ENCODE data around the gene MAP3K12. TPM values are rescaled to one million over a fixed set of nuclear protein-coding genes. Genes with fewer than 3 reads are reported as not detected.
"Not testable (repeated sequence)": the region's sequence is repeated elsewhere in the genome, so short reads cannot be mapped to it uniquely, and the experiment has no call there.

Gene MAP3K12, protein sequence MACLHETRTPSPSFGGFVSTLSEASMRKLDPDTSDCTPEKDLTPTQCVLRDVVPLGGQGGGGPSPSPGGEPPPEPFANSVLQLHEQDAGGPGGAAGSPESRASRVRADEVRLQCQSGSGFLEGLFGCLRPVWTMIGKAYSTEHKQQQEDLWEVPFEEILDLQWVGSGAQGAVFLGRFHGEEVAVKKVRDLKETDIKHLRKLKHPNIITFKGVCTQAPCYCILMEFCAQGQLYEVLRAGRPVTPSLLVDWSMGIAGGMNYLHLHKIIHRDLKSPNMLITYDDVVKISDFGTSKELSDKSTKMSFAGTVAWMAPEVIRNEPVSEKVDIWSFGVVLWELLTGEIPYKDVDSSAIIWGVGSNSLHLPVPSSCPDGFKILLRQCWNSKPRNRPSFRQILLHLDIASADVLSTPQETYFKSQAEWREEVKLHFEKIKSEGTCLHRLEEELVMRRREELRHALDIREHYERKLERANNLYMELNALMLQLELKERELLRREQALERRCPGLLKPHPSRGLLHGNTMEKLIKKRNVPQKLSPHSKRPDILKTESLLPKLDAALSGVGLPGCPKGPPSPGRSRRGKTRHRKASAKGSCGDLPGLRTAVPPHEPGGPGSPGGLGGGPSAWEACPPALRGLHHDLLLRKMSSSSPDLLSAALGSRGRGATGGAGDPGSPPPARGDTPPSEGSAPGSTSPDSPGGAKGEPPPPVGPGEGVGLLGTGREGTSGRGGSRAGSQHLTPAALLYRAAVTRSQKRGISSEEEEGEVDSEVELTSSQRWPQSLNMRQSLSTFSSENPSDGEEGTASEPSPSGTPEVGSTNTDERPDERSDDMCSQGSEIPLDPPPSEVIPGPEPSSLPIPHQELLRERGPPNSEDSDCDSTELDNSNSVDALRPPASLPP
- total RNA-seq, result 35.4 to 41.8 TPM (median 37.0 TPM) in 3 replicates

DNA sequence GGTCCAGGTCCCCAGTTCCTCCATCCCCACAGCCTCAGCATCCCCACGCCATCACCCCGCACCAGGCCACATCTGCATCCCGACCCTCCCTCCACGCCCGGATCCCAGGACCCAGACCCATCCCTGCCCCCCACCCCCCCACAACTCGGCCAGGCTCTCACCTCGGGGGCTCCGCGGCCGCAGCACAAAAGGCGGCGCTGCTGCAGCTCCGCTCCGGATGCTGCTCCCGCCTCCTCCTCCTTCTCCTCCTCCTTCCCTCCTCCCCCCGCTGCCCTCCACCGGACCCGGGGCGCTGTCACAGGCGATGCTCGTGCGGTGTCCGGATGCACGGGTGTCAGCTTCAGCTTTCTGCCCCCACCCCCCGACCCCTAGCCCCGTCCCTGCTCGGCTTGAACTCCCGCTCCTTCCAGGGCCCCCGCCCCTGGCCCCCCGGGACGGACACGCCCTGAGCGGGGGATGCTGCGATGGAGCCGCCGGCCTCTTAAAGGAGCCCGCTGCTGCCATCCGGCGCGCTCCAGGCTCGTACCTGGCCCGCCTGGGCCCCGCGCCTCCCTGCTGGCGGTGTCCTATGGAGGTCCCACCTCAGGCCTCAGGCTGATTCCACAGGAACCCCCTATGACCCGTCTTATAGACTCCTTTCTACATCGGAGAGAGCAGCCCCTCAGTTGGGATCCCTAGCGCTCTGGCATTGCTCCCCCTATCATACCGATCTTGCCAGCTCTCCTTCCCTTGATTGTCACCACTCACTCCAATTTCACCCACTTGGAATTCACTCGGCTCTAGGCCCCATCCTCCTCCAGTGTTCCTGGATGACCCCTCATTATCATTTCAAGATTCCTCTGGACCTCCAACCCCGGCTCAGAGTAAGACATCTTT is at the start of gene MAP3K12:
MAP3K12 (minus strand) TSS at position 193 of the 876 bp plus-strand sequence. CDS start 12,067 bp downstream, outside the sequence.
- peaks cover 45% of the 10 kb centered on the region for H3K4me1 Mint-ChIP-seq
- TF ChIP-seq, protein P1, sequence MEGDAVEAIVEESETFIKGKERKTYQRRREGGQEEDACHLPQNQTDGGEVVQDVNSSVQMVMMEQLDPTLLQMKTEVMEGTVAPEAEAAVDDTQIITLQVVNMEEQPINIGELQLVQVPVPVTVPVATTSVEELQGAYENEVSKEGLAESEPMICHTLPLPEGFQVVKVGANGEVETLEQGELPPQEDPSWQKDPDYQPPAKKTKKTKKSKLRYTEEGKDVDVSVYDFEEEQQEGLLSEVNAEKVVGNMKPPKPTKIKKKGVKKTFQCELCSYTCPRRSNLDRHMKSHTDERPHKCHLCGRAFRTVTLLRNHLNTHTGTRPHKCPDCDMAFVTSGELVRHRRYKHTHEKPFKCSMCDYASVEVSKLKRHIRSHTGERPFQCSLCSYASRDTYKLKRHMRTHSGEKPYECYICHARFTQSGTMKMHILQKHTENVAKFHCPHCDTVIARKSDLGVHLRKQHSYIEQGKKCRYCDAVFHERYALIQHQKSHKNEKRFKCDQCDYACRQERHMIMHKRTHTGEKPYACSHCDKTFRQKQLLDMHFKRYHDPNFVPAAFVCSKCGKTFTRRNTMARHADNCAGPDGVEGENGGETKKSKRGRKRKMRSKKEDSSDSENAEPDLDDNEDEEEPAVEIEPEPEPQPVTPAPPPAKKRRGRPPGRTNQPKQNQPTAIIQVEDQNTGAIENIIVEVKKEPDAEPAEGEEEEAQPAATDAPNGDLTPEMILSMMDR (IDR thresholded peaks at IDR 0.05; ENCODE audit: unreplicated experiment), result no peak
- no peaks in the 10 kb centered on the region for H3K36me3 Mint-ChIP-seq
- peak in 1 of 2 experiments; percentile 61 for DNase-seq (ENCODE audit: low spot score in 2 of 2, unreplicated experiment in 2 of 2)
- peak within 1 kb of the TSS; percentile 98 for H3K27ac Mint-ChIP-seq
- H3K9me3 Mint-ChIP-seq, result no peaks in the 10 kb centered on the region
- H3K27me3 Mint-ChIP-seq (ENCODE audit: low read depth), result no peaks in the 10 kb centered on the region
- peak within 1 kb of the TSS; percentile 83 for H3K4me3 Mint-ChIP-seq

DNA sequence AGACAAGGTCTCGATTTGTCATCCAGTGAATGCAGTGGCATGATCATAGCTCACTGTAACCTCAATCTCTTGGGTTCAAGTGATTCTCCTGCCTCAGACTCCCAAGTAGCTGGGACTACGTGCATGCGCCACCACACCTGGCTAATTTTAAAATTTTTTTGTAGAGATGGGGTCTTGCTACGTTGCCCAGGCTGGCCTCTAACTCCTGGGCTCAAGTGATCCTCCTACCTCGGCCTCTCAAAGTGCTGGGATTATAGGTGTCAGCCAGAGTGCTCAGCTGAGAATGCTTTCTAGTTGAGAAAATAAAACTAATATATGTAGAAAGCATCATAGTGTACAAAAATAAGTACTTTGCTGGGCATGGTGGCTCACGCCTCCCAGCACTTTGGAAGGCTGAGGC is 49.1 kb upstream of the MAP3K12 start:
- H3K36me3 Mint-ChIP-seq, result peaks cover 28% of the 10 kb centered on the region
- H3K27me3 Mint-ChIP-seq (ENCODE audit: low read depth); DNase-seq (ENCODE audit: low spot score in 2 of 2, unreplicated experiment in 2 of 2); H3K27ac Mint-ChIP-seq; H3K9me3 Mint-ChIP-seq; H3K4me1 Mint-ChIP-seq; H3K4me3 Mint-ChIP-seq: not testable (repeated sequence)

DNA sequence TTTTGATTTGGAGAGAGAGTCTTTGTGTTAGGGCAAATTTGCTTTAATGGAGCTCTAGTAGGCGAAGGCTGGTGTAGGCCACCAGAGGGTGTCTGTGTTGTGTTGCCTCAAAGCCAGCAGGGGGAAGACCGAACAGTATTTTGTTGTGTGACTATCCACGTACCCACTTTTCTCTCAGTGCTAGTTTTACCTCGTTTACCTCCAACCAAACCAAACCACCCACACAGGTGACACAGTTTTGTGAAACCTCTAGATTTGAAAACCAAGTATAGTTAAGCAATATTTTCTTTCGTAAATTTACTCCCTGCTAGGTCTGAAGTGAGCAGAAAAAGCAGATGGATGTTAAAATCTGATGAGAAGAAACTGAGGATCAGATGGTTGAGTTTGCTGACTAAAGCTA is 44.3 kb upstream of the MAP3K12 start:
- no peak overlapping the region for H3K4me3 Mint-ChIP-seq

DNA sequence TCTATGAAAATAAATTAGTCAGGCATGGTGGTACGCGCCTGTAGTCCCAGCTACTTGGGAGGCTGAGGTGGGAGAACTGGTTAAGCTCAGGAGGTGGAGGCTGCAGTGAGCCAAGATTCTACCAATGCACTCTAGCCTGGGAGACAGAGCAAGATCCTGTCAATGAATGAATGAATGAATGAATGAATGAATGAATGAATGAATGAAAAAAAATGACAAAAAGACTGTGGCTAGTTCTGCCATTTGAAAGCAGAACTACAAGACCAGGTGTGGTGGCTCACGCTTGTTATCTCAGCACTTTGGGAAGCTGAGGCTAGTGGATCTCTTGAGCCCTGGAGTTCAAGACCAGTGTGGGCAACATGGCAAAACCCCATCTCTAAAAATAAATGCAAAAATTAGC is 40.3 kb upstream of the MAP3K12 start:
- Mint-ChIP-seq H3K27ac (no peak overlapping the region), H3K36me3 (peaks cover 32% of the 10 kb centered on the region), H3K4me3 (no peak overlapping the region), H3K27me3 (ENCODE audit: low read depth) (no peaks in the 10 kb centered on the region), H3K9me3 (no peaks in the 10 kb centered on the region), H3K4me1 (peaks cover 20% of the 10 kb centered on the region)
- DNase-seq (ENCODE audit: low spot score in 2 of 2, unreplicated experiment in 2 of 2), result no peak
- TF ChIP-seq, protein P1 (IDR thresholded peaks at IDR 0.05; ENCODE audit: unreplicated experiment), result no peak

More for the DNA sequence above, 44.3 kb upstream of the MAP3K12 start:
- Mint-ChIP-seq H3K36me3 (peaks cover 21% of the 10 kb centered on the region), H3K27ac (peak overlapping the region; percentile 49), H3K4me1 (peaks cover 15% of the 10 kb centered on the region), H3K9me3 (no peaks in the 10 kb centered on the region), H3K27me3 (ENCODE audit: low read depth) (no peaks in the 10 kb centered on the region)
- DNase-seq (ENCODE audit: low spot score in 2 of 2, unreplicated experiment in 2 of 2), result peak; percentile 23 to 43
- TF ChIP-seq, protein P1 (IDR thresholded peaks at IDR 0.05; ENCODE audit: unreplicated experiment), result peak; percentile 61

DNA sequence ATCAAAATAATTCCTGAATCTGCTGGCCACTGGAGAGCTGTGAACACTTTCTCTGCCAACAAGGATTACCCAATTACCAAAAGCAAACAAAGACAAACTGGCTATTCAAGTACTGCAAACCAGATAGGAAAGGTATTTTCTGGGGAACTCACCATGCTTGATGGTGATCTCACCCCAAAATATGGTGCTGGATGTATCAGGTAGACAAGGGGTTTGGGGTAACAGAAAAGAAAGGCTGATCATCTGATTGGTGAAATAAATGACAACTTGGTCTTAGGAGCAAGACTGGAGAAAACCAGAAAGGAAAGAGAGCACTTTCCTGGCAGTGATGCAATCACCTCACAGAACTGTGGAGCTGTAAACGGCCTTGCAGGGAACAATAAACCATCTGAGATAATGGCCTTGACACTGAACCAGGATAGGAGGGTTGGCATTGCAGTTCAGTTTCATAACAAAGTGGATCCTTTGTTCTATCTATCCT is 39.0 kb upstream of the MAP3K12 start:
- Mint-ChIP-seq H3K4me1 (peaks cover 13% of the 10 kb centered on the region), H3K36me3 (peaks cover 38% of the 10 kb centered on the region), H3K4me3 (no peak overlapping the region), H3K27ac (peak overlapping the region; percentile 81), H3K9me3 (no peaks in the 10 kb centered on the region), H3K27me3 (ENCODE audit: low read depth) (no peaks in the 10 kb centered on the region)
- DNase-seq (ENCODE audit: low spot score in 2 of 2, unreplicated experiment in 2 of 2), result no peak
- TF ChIP-seq, protein P1 (IDR thresholded peaks at IDR 0.05; ENCODE audit: unreplicated experiment), result no peak

All from mesothelial cell of epicardium (in vitro differentiated cells).